Right renal cortex interstitium (tissue), 3 donors: Measurements from ENCODE around the gene HOXA9. TPM values are rescaled to one million over a fixed set of nuclear protein-coding genes. Genes with fewer than 3 reads are reported as not detected.

Source experiments
- DNase-seq, 3 donors: peaks; one replicate each; pipeline ENCODE4 v3.0.0-alpha.2; 2013; ENCODE audit warnings: low read depth in 3 of 3, low spot score in 2 of 3
- polyA plus RNA-seq, 3 donors: library from polyadenylated mRNA; unstranded; fragments of 120-200 nt; gene quantifications; one replicate each; pipeline ENCODE4 v1.2.1, GENCODE V29; 2013; ENCODE audit not compliant: insufficient read length in 3 of 3

HOXA9 gene
- polyA plus RNA-seq, 3 donors = 85.6 to 118 (median 95.9) TPM

- no peak for DNase-seq
These were observed 24.1 kb upstream of the HOXA9 start for GRCh38 chr7:27189295-27189996.

GRCh38 chr7:27188386-27189294 is 23.3 kb upstream of the HOXA9 start:
- DNase-seq = no peak

DNA sequence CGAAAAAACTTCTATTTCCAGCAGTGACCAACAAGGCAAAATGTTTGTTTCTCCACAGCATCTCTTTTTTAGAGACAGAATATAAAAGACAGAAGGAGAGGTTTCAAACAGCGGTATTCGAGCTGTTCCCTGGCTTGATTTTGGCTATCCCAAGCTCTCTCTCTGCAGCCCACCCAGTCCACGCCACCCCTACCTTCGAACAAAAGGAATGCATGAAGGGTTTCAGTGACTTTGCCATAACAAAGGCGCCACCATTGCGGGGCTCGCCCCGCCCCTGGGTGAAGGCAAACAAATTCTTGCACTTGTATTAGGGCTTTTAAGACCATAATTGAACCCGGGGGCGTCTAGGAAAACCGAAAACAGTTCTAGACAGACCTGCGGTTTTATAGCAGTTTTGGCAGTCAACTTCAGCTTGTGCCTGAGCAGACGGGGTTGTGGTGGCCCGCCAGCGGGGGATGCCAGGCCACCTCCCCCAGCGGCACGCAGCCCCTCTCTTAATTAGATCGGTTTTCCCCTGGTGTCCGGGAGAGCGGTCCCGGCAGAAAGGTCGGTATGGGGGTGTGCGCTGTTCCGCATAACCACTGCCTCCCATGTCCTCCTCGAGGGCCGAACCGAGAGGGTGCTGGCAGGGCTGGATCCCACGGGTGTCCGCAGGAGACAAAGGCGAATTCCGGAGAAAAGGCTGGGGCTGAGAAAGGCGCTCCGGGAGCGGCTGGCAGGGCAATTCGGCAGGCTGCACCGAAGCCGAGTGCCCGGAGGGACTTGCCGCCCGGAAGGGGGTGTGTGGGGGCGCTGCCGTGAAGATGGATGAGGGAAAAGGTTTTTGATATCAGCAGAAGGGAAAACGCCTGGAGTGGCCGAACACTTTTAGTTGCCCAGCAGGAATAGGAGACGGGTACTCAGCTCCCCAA is 22.4 kb upstream of the HOXA9 start:
- DNase-seq = no peak

- DNase-seq = no peak
These were observed 21.5 kb upstream of the HOXA9 start for GRCh38 chr7:27186668-27187474.

DNA sequence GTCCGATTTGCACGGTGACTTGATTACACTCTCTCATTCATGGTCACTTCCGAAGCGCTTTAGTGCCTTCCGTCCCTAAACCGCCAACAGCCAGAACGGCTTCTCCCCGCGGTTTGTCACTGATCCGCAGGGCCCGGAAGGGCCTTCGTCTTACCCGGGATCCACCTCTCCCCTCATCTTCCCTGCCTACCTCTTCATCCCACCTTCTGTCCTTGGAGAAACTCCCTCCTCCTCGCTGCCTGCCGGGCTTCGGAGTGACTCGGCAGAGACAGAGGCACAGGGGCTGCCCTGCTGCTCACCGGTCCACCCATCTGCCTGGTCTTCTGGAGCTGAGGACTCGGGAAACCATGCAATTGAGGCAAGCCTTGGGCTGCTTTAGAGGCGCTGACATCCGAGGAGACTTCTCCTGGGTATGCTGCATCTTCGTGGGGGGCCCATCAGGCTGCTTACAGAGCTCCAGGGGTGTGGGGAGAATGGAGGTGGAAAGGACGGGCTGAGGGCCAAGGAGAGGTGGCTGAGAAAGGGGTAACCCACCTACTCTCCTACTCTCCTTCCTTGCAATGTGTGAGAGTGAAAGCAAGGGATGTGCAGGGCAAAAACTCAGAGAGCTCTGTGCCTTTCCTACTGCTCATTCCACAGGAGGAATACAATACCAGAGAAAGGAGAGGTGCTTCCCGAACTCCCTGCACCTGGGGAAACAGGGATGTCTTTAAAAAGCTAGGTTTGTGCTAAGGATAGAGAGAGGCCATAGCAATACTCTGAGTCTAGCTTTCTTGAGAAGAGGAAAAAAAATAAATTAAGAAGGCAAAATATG is 20.7 kb upstream of the HOXA9 start:
- no peak for DNase-seq

DNA sequence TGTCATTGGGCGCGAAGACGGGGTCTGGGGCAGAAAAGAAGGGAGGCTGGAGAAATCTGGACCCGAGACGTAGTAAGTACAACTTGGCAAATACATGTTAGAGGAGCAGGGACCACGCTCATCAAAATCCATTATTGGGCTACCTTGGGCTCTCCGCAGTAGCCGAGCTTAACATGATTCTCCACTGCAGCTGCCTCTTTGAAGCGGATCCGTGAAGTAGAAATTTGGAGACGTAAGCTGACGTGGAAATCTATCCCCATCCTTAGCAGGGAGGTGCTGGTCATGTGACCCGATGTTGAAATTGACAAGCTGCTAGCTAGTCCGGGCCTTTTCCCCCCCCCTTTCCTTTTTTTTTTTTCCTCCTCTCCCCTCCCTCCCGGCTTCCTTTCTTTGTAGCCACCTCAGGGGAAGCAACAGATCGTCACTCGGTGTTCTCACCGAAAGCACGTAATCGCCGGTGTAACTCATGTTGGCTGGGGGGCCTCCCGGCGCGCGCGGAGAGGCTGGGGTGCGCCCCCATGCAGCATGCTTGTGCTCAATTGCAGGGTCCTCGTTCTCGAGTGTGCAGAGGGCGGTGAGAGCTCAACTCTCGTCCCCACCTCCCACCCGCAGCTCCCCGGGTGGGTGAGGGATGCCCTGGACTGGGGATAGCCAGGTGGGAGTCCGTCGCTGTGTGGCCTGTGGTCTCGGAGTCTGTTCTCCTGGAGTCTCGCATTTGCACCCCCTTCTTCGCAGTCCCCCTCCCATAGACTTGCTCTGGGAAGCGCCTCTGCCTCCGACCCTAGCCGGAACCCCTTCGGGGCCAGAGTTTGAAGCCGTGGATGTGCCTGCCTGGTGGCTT is 19.9 kb upstream of the HOXA9 start, which contains the start of gene HOXA11:
Gene HOXA11, minus strand, starts transcription at position 220 of the 841 bp plus-strand sequence. Its CDS starts 88 bp downstream, at position 132.
- peak in 2 of 3 donors; percentile 92 to 93 for DNase-seq

- no peak for DNase-seq
These were observed 19.1 kb upstream of the HOXA9 start for GRCh38 chr7:27184337-27185012.

GRCh38 chr7:27183682-27184336 is 18.5 kb upstream of the HOXA9 start:
- no peak for DNase-seq

- DNase-seq = no peak
These were observed 17.7 kb upstream of the HOXA9 start for GRCh38 chr7:27182861-27183681.

DNA sequence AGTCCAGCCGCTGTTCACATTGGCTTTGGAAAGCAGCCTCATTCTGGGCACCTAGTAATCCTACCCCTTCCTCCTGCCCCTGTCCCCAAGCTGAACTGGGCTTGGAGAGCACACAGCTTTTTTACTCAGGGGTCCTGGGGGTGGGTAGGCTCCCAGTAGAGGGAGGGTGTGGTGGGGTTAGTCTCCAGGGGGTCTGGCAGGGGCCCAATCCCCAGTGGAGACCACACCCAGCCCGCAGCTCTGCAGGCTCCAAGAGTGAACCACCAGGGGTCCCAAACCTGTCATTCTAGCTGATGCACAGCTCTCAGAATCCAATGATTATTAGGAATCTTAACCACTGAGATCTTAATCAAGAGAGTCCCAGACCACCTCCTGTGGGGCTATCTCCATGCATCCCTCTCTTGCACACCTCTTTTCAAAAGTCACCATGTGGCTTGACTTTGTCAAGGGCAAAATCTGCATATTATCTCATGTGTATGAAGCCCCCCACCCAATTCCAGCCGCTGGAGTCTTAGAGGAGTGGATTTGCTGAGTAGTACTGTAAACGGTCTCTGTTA is 17.0 kb upstream of the HOXA9 start:
- no peak for DNase-seq

- DNase-seq = no peak
These were observed 16.5 kb upstream of the HOXA9 start for GRCh38 chr7:27181795-27182275.

DNA sequence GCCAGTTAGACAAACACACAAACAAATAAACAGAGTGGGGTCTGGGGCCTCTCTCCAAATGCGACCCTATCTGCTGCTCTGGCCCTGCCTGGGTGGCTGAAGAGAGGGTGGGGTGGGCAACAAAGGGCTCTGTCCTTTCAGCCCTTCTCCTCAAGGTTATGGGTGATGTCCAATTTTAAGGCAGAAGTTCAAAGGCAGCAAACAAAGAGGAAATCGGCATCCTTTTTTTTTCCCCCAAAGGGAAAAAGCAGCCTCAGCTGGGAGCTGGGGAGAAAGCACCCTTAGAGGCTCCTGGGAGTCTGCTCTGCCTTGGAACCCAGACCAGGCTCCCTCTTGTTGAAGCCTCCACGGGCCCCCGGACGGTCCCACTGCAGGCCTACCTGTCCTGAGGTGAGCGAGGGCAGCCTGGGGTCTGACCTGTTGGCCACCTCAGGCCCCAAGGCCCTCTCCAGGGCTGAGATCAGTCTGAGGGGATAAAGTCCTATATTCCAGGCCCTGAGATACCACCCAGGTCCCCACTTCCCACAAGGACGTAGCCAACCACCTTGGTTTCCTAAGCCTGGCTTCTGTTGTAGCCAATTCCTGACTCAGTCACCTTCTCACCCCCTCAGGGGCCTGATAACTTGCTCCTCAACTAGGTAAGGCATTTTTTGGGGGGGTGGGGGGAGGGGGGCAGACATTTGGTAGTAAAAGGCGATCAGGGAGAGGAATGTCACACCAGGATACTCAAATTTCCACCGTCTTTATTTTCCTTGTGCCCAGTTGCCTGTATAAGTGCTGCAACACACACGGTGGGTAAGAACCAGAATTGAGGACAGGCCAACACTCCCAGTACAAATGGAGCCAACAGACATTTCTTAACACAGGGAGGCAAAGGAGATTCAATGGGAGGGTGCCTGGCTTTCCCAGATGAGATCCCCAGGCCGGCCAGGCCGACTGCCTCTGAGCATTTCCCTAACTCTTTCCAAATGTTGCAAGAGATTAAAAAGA is 15.4 kb upstream of the HOXA9 start:
- DNase-seq = no peak

DNA sequence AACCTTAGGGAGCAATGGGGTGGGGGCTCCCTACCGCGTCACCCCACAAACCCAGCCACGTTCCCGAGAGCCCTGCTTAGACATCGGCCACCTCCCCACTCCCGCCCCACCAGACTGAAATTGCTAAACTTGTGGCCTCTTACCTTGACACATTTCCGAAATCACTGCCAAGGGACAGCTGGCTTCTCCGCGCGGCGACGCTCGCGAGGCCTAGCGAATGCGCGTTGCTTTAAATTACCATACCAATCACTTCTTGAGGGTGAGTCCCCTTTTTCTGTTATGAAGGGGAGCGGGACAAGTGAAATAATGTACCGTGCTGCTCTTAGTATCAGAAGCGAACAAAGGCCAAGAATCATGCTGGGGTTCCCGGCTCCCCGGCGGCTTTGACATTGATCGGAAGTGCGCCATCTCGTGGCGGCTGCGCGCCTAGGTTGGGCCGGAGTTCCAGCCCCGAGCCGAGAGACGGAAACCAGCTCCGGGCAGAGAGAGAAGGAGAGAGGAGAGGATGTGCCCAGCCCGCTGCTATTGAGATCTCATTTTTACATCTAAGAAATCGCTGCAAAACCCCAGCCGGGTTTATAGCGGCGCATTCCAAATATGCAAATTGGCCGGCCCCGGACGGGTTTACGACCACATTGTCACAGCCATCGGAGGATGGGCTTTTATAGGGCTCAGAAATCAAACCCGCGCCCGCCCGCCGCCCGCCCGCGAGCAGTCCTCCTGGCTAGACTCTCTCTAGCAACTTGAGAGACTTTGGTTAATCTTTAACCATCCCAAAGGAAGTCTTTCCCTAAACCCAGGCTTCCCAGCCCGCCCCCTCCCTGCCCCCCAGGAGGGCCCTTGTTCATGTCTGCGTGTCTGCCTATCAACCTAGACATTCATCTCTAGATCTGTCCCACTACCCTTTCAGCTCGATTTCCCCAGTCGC is 14.4 kb upstream of the HOXA9 start:
- peak in 1 of 3 donors; percentile 85 for DNase-seq
